ENCODE results near the gene QRICH2. TPM values are rescaled to one million over a fixed set of nuclear protein-coding genes. Genes with fewer than 3 reads are reported as not detected.

QRICH2 gene
- total and polyA plus RNA-seq, 9 of the 15 experiments (the other 6 are each of a cell fraction or from before 2014, with no cell fraction given) = 0.03 to 1.6 (median 0.81) TPM

DNA sequence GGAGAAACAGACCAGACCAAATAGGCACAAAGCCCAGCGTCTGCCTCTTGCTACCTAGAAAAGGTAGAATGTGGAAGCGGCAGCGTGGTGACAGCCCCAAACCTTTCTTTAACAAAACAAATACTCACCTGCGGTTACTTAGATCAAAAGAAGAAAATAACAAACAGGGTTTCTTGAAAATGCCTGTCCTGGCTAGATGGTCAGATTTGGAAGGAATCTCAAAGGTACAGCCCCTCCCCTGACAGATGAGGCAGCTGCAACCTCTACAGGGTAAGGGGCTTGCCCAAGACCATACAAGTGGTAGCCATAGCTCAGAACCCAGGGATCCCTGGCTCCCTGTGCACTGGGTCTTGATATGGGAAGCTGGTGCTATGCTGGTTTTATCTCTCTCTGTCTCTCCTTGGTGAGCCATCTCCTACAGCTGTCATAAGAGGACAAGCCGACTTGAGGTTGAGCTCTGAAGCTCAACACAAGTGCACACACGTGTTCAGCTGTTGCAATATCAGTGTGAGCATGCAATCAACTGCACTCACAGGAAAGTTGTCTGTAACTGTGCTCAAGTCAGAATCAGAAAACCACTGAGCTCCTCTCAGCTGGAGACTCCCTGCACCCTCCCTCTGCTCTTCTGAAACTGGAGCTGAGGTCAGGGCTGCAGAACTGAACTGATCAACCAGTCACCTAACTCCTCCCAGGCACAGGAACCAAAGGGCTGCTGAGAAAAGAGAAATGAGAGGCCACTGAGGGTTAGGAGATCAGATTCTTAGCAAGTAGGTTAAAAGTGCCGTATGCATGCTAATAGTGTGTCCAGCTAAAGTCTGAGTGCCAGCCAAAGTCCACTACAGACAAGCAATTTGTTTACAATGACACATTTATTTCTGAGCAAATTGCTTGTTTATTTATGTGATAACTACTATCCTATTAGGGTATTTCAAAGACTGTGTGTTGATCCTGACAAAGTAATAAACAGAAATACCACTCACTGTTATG, 61.7 kb downstream of the QRICH2 start (continued):
- no peak for TF ChIP-seq RBBP5 (IDR thresholded peaks at IDR 0.05; ENCODE audit: borderline replicate concordance, insufficient read depth, low read length, poor library complexity, severe bottlenecking)
- no peak for TF ChIP-seq SP1 (CRISPR knock-in tag; IDR thresholded peaks at IDR 0.05)
- TF ChIP-seq CTBP1 (IDR thresholded peaks at IDR 0.05; ENCODE audit: borderline replicate concordance) = peak; percentile 68; the same call in 1 of the 2 replicates
- no peak for TF ChIP-seq POLR2AphosphoS5 (IDR thresholded peaks at IDR 0.05; ENCODE audit: control insufficient read depth, insufficient read depth, low read depth, low read length)
- TF ChIP-seq HSF4 (CRISPR knock-in tag; IDR thresholded peaks at IDR 0.05; ENCODE audit: borderline replicate concordance) = no peak
- TF ChIP-seq, protein P1, sequence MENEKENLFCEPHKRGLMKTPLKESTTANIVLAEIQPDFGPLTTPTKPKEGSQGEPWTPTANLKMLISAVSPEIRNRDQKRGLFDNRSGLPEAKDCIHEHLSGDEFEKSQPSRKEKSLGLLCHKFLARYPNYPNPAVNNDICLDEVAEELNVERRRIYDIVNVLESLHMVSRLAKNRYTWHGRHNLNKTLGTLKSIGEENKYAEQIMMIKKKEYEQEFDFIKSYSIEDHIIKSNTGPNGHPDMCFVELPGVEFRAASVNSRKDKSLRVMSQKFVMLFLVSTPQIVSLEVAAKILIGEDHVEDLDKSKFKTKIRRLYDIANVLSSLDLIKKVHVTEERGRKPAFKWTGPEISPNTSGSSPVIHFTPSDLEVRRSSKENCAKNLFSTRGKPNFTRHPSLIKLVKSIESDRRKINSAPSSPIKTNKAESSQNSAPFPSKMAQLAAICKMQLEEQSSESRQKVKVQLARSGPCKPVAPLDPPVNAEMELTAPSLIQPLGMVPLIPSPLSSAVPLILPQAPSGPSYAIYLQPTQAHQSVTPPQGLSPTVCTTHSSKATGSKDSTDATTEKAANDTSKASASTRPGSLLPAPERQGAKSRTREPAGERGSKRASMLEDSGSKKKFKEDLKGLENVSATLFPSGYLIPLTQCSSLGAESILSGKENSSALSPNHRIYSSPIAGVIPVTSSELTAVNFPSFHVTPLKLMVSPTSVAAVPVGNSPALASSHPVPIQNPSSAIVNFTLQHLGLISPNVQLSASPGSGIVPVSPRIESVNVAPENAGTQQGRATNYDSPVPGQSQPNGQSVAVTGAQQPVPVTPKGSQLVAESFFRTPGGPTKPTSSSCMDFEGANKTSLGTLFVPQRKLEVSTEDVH (IDR thresholded peaks at IDR 0.05; ENCODE audit: low read depth, partially characterized antibody) = no peak
- no peak for TF ChIP-seq ZNF23 (CRISPR knock-in tag; IDR thresholded peaks at IDR 0.05)
- no peak for TF ChIP-seq ZNF280B (CRISPR knock-in tag; IDR thresholded peaks at IDR 0.05)
- TF ChIP-seq SETDB1 (IDR thresholded peaks at IDR 0.05; ENCODE audit: low read length) = no peak
- TF ChIP-seq, protein P2, sequence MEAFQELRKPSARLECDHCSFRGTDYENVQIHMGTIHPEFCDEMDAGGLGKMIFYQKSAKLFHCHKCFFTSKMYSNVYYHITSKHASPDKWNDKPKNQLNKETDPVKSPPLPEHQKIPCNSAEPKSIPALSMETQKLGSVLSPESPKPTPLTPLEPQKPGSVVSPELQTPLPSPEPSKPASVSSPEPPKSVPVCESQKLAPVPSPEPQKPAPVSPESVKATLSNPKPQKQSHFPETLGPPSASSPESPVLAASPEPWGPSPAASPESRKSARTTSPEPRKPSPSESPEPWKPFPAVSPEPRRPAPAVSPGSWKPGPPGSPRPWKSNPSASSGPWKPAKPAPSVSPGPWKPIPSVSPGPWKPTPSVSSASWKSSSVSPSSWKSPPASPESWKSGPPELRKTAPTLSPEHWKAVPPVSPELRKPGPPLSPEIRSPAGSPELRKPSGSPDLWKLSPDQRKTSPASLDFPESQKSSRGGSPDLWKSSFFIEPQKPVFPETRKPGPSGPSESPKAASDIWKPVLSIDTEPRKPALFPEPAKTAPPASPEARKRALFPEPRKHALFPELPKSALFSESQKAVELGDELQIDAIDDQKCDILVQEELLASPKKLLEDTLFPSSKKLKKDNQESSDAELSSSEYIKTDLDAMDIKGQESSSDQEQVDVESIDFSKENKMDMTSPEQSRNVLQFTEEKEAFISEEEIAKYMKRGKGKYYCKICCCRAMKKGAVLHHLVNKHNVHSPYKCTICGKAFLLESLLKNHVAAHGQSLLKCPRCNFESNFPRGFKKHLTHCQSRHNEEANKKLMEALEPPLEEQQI (IDR thresholded peaks at IDR 0.05) = no peak
- TF ChIP-seq, protein P3, sequence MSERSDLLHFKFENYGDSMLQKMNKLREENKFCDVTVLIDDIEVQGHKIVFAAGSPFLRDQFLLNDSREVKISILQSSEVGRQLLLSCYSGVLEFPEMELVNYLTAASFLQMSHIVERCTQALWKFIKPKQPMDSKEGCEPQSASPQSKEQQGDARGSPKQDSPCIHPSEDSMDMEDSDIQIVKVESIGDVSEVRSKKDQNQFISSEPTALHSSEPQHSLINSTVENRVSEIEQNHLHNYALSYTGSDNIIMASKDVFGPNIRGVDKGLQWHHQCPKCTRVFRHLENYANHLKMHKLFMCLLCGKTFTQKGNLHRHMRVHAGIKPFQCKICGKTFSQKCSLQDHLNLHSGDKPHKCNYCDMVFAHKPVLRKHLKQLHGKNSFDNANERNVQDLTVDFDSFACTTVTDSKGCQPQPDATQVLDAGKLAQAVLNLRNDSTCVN (CRISPR knock-in tag; IDR thresholded peaks at IDR 0.05) = no peak
- TF ChIP-seq ZNF224 (CRISPR knock-in tag; IDR thresholded peaks at IDR 0.05) = no peak
- no peak for TF ChIP-seq ZNF77 (CRISPR knock-in tag; IDR thresholded peaks at IDR 0.05)

Measured in K562 (cell line).